ENCODE results near the gene CABP4. TPM values are rescaled to one million over a fixed set of nuclear protein-coding genes. Genes with fewer than 3 reads are reported as not detected.

The CABP4 gene
- not detected in 5 replicates for total RNA-seq (2022; extraction: Qiagen RNA extraction; ENCODE audit: low read depth)

DNA sequence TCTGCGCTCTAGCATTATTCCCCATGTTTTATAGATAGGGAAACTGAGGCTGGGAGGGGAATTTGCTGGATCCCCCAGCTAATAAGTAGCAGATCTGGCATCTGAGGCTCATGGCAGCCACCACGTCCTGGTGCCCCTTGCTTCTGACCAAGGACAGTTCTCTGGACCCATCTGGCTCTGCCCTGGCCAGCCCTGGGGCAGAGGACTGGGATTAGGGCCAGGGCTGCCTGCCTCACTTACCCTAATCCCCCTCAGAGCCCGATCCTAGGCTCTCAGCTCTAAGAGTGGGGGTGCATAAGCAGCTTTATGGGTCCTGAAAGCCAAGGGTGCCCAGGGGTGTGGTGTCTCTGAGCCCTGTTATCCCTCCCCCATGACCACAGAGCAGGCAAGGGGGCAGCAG, at the start of gene CABP4:
TSS of gene CABP4 (plus strand) at position 301 of the 400 bp plus-strand sequence. CDS start at position 371, 70 bp downstream.

DNA sequence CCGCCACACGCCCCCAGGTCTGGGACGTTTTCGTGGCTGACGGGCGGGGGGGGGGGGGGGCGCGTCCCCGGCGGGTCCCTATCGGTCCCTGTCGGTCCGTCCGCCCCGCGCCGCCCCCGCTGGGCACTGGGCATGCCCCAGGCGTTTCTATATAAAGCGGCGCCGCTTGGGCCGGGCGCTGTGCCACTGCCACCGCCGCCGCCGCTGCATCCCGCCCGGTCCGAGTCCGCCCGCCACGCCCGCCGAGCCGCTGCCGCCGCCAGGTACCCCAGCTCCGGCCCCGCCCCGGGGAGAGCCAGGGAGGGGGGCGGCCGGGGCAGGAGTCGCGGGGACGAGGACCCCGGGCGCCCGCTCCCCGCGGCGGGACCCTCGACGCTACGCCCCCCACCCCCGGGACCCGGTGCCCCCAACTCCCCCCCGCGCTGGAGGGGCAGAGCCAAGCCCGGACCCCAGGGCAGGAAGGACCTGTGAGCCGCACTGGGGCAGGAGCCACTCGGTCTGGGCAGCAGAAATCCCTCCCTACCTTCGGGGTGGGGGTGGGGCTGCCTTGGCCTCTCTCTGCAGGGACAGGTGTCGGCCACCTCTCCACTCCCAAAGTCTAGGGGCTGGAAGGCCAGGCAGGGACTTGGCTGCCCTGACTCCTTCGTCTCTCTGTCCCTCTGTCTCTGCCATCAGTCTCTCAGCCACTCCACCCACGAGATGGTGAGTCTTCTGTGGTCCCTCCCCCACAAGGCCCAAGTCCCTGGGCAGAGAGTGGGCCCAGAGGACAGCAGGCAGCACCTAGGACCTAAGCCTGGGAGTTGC, 39.5 kb upstream of the CABP4 start, which contains the start of gene CARNS1:
TSS of gene CARNS1 (plus strand) at position 178 of the 804 bp plus-strand sequence. CDS start at position 700, 522 bp downstream.

DNA sequence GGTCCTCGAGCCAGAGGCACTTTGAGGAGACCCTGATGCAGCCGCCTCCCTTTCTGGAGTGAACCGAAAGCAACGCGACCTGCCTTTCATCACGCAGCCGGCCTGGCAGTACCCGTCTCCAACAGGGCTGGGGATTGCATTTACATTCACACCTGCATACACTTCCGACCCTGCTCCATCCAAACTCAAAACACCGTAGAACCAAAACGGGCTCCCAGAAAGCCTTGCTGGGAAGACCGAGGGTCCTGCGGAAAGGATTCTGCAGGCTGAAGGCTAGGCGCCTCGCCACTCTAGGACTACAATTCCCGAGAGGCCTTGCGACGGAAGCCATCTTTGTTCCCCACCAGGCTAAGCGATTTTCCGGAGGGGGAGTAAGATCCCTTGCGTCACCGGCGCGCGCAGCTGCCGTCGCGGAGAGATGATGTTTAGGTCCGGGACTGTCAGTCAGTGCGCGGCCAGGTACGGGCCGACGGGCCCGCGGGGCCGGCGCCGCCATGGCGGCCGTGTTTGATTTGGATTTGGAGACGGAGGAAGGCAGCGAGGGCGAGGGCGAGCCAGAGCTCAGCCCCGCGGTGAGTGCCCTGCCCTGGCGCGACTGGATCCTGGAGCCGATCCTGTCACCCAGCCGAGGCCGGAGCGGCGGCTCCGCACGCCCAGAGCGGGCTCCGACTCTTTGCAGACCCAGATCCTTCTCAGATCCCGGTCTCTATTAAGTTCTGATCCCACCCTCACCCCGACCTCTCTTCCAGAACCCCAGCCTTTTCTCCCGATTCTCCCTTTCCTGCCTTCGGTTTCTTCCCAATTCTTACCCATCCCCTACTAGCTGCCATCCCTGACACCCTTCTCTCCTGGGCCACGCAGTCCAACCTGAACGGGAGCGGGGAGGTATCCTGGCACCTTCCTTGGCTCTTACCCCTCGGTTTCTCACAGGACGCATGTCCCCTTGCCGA, 26.8 kb upstream of the CABP4 start, which contains the start of gene RPS6KB2:
TSS of gene RPS6KB2 (plus strand) at position 443 of the 950 bp plus-strand sequence. CDS start at position 495, 52 bp downstream.

GRCh38 chr11:67437082-67437808, 17.9 kb upstream of the CABP4 start, which contains the start of gene PTPRCAP:
Gene PTPRCAP (minus strand): TSS chr11:67437682. CDS start chr11:67437619, 63 bp downstream.

GRCh38 chr11:67452141-67452952, 2.8 kb upstream of the CABP4 start, which contains the start of gene GPR152:
Gene GPR152 (minus strand): TSS chr11:67452729. CDS start chr11:67452724, 5 bp downstream.

GRCh38 chr11:67468759-67469507, 13.8 kb downstream of the CABP4 start, which contains the start of gene TMEM134:
Gene TMEM134 (minus strand): TSS chr11:67469251. CDS start chr11:67469192, 59 bp downstream.

GRCh38 chr11:67482827-67483798, 28.0 kb downstream of the CABP4 start, which contains the start of gene AIP:
Gene AIP (plus strand): TSS chr11:67483026. CDS start chr11:67483159, 133 bp downstream.

DNA sequence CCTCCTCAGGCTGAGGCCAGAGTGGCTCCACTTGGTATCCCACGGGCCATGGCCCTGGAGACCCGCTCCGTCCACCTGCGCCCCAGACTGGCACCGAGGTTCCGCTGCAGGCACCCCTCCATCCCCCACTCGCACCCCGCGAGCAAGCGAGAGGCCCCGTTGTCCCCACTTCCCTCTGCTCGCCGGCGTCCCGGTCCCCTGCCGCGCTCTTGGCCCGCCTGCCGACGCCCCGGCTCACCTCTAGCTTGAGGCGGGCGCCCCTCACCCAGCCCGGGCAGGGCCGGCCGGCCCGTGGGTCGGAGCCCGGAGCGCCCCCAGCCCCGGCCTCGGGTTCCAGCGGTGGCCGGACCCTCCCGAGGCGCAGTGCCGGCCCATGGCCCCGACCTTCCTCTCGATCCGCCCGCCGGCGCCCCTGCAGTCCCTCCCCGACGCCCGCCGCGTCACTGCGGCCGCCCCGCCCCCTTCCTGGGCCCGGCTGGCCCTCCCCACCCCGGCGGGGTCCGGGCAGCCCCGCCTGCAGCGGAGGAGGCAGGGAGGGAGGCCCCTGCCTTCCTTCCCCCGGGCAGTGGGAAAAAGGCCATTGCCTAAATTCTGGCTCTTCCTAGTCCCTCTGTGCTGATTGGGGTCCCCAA, 49.9 kb downstream of the CABP4 start, which contains the start of gene PITPNM1:
TSS of gene PITPNM1 (minus strand) at position 414 of the 632 bp plus-strand sequence. CDS start 1,183 bp downstream, outside the sequence.

GRCh38 chr11:67507864-67508485, 52.8 kb downstream of the CABP4 start, which contains the start of gene CDK2AP2:
Gene CDK2AP2 (minus strand): TSS chr11:67508162. CDS start chr11:67508082, 80 bp downstream.

Other genes with a start within 250 kb of the CABP4 start
- 30.0 to 41.0 TPM (median 37.7 TPM) in 5 replicates for gene GRK2, start 188.9 kb upstream of the CABP4 start, total RNA-seq (2022; extraction: Qiagen RNA extraction; ENCODE audit: low read depth)
- gene ANKRD13D, start 166.1 kb upstream of the CABP4 start, total RNA-seq (2022; extraction: Qiagen RNA extraction; ENCODE audit: low read depth), result 21.2 to 28.1 TPM (median 25.4 TPM) in 5 replicates
- 18.0 to 27.2 TPM (median 24.5 TPM) in 5 replicates for gene SSH3, start 151.8 kb upstream of the CABP4 start, total RNA-seq (2022; extraction: Qiagen RNA extraction; ENCODE audit: low read depth)
- 209 to 247 TPM (median 230 TPM) in 5 replicates for gene POLD4, start 101.8 kb upstream of the CABP4 start, total RNA-seq (2022; extraction: Qiagen RNA extraction; ENCODE audit: low read depth)
- gene CLCF1, start 81.8 kb upstream of the CABP4 start, total RNA-seq (2022; extraction: Qiagen RNA extraction; ENCODE audit: low read depth), result 42.5 to 51.9 TPM (median 46.1 TPM) in 5 replicates
- gene RAD9A, start 63.4 kb upstream of the CABP4 start, total RNA-seq (2022; extraction: Qiagen RNA extraction; ENCODE audit: low read depth), result 23.8 to 40.0 TPM (median 33.5 TPM) in 5 replicates
- gene PPP1CA, start 53.5 kb upstream of the CABP4 start, total RNA-seq (2022; extraction: Qiagen RNA extraction; ENCODE audit: low read depth), result 265 to 309 TPM (median 294 TPM) in 5 replicates
- gene TBC1D10C, start 51.3 kb upstream of the CABP4 start, total RNA-seq (2022; extraction: Qiagen RNA extraction; ENCODE audit: low read depth), result 0.07 to 0.12 TPM (median 0.07 TPM) in 3 of 5 replicates, not detected in the others
- 0.14 to 0.53 TPM (median 0.18 TPM) in 5 replicates for gene CARNS1, start 39.7 kb upstream of the CABP4 start, total RNA-seq (2022; extraction: Qiagen RNA extraction; ENCODE audit: low read depth)
- gene RPS6KB2, start 26.9 kb upstream of the CABP4 start, total RNA-seq (2022; extraction: Qiagen RNA extraction; ENCODE audit: low read depth), result 44.4 to 52.3 TPM (median 44.9 TPM) in 5 replicates
- gene PTPRCAP, start 17.7 kb upstream of the CABP4 start, total RNA-seq (2022; extraction: Qiagen RNA extraction; ENCODE audit: low read depth), result 0.22 to 0.36 TPM (median 0.30 TPM) in 5 replicates
- 53.5 to 63.8 TPM (median 58.1 TPM) in 5 replicates for gene CORO1B, start 11.9 kb upstream of the CABP4 start, total RNA-seq (2022; extraction: Qiagen RNA extraction; ENCODE audit: low read depth)
- gene GPR152, start 2.6 kb upstream of the CABP4 start, total RNA-seq (2022; extraction: Qiagen RNA extraction; ENCODE audit: low read depth), result 0.06 TPM in 1 of 5 replicates, not detected in the others
- 49.3 to 60.6 TPM (median 56.9 TPM) in 5 replicates for gene TMEM134, start 13.9 kb downstream of the CABP4 start, total RNA-seq (2022; extraction: Qiagen RNA extraction; ENCODE audit: low read depth)
- gene AIP, start 27.7 kb downstream of the CABP4 start, total RNA-seq (2022; extraction: Qiagen RNA extraction; ENCODE audit: low read depth), result 45.8 to 54.0 TPM (median 47.4 TPM) in 5 replicates
- 45.3 to 66.7 TPM (median 53.3 TPM) in 5 replicates for gene PITPNM1, start 50.0 kb downstream of the CABP4 start, total RNA-seq (2022; extraction: Qiagen RNA extraction; ENCODE audit: low read depth)
- gene CDK2AP2, start 52.8 kb downstream of the CABP4 start, total RNA-seq (2022; extraction: Qiagen RNA extraction; ENCODE audit: low read depth), result 67.0 to 103 TPM (median 89.2 TPM) in 5 replicates
- gene CABP2, start 68.1 kb downstream of the CABP4 start, total RNA-seq (2022; extraction: Qiagen RNA extraction; ENCODE audit: low read depth), result not detected in 5 replicates
- 1,469 to 1,648 TPM (median 1,554 TPM) in 5 replicates for gene GSTP1, start 128.5 kb downstream of the CABP4 start, total RNA-seq (2022; extraction: Qiagen RNA extraction; ENCODE audit: low read depth)
- 133 to 157 TPM (median 149 TPM) in 5 replicates for gene NDUFV1, start 151.6 kb downstream of the CABP4 start, total RNA-seq (2022; extraction: Qiagen RNA extraction; ENCODE audit: low read depth)
- gene NUDT8, start 174.6 kb downstream of the CABP4 start, total RNA-seq (2022; extraction: Qiagen RNA extraction; ENCODE audit: low read depth), result 8.7 to 14.8 TPM (median 11.6 TPM) in 5 replicates
- not detected in 5 replicates for gene TBX10, start 184.4 kb downstream of the CABP4 start, total RNA-seq (2022; extraction: Qiagen RNA extraction; ENCODE audit: low read depth)
- gene ACY3, start 195.4 kb downstream of the CABP4 start, total RNA-seq (2022; extraction: Qiagen RNA extraction; ENCODE audit: low read depth), result 0.95 to 1.4 TPM (median 1.3 TPM) in 5 replicates
- not detected in 5 replicates for gene ALDH3B2, start 219.3 kb downstream of the CABP4 start, total RNA-seq (2022; extraction: Qiagen RNA extraction; ENCODE audit: low read depth)